Endothelial cell of umbilical vein (primary cell): ENCODE data around the gene CENPW.

Experiments
- POLR2A ChIP-seq: IDR thresholded peaks from 2 replicates; pipeline ENCODE4 v1.6.1; 2012; ENCODE audit warnings: low read depth, mild to moderate bottlenecking, control low read depth, low read length
- TF ChIP-seq, protein P1 (sequence below), 2 donors: IDR thresholded peaks; 1 replicate in 1 of 2; 2 replicates in 1 of 2; pipeline ENCODE4 v1.5.1; 2011; ENCODE audit warnings: low read length in 2 of 2, mild to moderate bottlenecking in 2 of 2, moderate library complexity in 2 of 2, control low read depth in 1 of 2, inconsistent platforms in 1 of 2, low read depth in 1 of 2; ENCODE audit not compliant: insufficient read depth in 1 of 2; ENCODE audit errors: extremely low read depth in 1 of 2

DNA sequence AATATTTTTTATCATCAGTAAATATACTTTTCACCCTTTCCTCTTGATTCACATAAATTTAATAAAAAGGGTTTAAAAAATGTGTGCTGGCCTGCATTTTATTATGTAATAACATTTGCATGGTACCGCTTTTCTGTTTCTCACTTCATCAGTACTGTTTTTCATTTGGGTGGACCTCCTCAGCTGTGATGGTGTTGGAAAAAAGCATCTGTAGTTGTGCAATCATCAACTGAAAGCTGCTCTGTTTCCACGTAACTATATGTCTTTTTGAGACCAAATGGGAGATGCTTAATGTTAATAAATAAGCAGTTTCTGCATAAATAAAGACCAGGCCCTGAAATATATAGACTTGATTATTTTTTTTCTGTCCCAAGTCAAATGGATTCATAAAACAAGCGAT is 31.6 kb upstream of the CENPW start:
- no peak for TF ChIP-seq POLR2A
- TF ChIP-seq, protein P1, sequence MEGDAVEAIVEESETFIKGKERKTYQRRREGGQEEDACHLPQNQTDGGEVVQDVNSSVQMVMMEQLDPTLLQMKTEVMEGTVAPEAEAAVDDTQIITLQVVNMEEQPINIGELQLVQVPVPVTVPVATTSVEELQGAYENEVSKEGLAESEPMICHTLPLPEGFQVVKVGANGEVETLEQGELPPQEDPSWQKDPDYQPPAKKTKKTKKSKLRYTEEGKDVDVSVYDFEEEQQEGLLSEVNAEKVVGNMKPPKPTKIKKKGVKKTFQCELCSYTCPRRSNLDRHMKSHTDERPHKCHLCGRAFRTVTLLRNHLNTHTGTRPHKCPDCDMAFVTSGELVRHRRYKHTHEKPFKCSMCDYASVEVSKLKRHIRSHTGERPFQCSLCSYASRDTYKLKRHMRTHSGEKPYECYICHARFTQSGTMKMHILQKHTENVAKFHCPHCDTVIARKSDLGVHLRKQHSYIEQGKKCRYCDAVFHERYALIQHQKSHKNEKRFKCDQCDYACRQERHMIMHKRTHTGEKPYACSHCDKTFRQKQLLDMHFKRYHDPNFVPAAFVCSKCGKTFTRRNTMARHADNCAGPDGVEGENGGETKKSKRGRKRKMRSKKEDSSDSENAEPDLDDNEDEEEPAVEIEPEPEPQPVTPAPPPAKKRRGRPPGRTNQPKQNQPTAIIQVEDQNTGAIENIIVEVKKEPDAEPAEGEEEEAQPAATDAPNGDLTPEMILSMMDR (IDR thresholded peaks at IDR 0.05; ENCODE audit: extremely low read depth in 1 of 2, insufficient read depth in 1 of 2, low read depth in 1 of 2, low read length in 2 of 2) = no peak
